HG03060 (cell line): ENCODE measurements around the gene DYRK1B.
"Not testable (repeated sequence)": the region's sequence is repeated elsewhere in the genome, so short reads cannot be mapped to it uniquely, and the experiment has no call there.

Experiments used
- ATAC-seq: cut with Tn5 transposase; IDR thresholded peaks from one replicate; pipeline ENCODE4 v1.9.1; 2021; ENCODE audit warnings: low read depth, moderate number of reproducible peaks; ENCODE audit not compliant: unreplicated experiment

DYRK1B gene

DNA sequence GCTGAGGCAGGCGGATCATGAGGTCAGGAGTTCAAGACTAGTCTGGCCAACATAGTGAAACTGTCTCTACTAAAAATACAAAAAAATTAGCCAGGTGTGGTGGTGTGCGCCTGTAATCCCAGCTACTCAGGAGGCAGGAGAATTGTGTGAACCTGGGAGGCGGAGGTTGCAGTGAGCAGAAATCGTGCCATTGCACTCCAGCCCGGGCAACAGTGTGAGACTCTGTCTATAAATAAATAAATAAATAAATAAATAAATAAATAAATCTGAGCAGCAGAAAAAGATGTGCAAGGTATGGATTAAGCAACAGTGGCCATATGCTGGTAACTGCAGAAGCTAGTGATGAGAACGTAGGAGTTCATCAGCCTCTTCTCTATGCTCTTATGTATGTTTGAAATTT is 19.9 kb downstream of the DYRK1B start:
- ATAC-seq: not testable (repeated sequence)

DNA sequence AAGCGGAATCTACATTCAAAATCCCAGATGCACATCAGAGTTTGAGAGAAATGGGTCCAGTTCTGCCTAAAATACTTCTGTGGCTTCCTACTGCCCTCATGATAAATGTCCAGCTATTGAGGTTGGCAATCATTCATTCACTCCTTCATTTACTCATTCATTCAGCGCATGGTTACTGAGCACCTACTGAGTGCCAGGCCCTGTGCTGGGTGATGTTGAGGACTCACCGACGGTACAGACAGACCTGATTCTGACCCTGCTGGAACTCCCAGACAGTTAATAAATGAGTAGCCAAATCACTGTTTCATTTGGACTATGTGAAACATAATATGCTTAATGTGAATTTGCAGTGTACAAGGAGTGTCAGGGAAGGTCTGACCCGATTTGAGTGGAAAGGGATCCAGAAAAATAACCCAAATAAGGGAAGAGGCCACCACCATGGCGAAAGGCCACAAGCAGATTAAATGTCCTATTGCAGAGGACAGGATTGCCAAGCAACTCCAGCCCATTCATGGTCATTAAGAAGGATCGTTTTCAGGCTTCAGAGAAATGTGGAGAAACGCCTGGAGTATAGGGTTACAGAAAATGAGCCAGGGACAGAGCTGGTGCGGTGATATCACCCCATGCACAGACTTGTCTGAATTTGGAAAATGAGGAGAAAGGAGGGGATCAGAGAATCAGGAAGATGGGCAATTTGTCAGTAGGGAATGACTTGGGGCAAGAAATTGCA is 20.5 kb downstream of the DYRK1B start:
- no peak for ATAC-seq

DNA sequence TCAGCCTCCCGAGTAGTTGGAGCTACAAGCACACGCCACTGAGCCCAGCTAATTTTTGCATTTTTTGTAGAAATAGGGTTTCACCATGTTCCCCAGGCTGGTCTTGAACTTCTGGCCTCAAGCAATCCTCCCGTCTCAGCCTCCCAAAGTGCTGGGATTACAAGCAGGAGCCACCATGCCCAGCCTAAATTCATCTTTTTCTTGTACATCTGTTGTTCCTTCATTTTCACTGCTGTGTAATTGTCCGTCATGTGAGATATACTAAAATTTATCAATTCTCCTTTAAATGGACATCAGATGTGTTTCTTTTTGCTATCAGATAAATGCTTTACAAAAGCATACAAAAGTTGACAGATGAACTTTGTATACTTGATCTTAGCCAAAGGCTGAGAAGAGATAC is 22.9 kb downstream of the DYRK1B start:
- ATAC-seq: no peak

DNA sequence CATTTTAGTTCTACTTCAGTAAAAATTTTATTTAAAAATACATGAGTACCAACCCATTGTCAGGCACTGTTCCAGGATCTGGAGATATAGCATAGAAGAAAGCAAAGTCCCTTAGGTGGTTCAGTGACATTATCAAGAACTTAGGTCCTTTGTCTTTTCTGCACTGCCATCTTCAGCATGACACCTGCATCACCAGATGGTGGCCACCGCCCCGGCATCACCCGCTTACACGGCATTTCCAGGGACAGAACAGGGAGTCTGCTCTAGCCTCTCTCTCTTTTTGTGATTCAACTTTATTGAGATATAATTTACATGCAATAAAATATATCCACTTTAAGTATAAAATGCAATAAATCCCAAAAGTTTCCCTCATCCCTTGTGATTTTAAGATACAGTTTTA is 23.5 kb downstream of the DYRK1B start:
- no peak for ATAC-seq

DNA sequence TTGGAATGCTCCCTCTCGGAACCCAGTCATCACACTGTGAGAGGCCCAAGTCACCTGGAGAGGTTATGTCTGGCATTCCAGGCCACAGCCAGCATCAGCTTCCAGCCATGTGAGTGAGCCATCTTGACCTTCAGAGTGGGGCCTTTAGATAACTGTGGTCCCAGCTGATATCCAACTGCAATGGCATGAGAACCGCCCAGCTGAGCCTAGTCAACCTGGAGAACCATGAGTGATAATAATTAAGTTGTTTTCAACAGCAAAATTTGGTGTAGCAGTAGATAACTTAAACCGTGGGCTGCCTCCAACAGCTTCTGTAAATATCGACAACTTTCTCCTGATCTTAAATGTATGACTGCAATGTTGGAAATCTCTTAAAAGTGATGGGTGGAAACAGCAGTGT is 24.6 kb downstream of the DYRK1B start:
- ATAC-seq: no peak

DNA sequence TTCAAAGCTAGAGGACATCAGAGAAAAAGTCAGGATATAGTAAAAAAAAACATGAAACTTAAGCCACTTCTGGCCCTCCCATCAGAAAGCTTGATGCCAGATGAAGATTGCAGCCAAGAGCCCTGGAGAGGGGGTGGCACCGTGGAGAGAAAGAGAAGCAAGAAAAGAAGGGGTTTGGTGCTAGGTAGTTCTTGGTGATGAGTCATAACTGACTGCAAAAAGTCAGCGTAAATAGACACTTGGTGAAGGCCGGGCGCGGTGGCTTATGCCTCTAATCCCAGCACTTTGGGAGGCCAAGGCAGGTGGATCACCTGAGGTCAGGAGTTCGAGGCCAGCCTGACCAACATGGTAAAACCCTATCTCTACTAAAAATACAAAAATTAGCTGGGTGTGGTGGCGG is 25.3 kb downstream of the DYRK1B start:
- not testable (repeated sequence) for ATAC-seq

- no peak for ATAC-seq
Observed at GRCh38 chr19:39807846-39808364, 26.1 kb downstream of the DYRK1B start.

GRCh38 chr19:39805104-39805503 is 28.9 kb downstream of the DYRK1B start:
- ATAC-seq: no peak

DNA sequence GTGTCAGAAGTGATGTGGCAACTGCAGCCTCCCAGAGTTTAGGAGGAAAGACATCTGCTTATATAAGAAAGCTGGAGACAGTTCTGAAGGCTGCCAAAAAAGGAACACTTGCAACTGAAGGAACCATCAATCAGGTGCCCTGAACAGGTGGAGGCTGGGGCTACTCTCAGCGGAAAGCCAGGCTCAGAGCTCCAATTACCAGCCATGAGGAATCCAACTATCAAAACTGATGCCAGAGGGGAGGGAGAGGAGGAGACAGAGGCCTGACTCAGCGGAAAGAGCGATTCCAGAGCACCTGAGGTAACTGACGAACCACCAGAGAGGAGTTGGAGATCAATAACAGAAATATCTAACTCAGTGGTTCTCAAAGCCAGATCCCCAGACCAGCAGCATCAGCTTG is 31.0 kb downstream of the DYRK1B start:
- no peak for ATAC-seq

DNA sequence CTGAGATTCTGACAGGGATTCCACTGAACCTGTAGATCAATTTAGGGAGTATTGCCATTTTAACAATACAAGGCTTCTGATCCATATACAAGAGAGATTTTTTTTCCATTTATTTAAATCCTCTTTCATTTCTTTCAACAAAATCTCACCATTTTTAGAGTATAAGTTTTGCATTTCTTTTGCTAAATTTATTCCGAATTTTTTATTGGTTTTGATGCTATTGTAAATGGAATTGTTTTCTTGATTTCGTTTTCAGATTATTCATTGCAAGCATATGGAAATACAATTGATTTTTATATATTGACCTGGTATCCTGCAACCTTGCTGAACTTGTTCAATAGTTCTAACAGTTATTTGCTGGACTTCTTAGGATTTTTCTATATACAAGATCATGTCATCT is 36.9 kb downstream of the DYRK1B start:
- ATAC-seq: no peak

DNA sequence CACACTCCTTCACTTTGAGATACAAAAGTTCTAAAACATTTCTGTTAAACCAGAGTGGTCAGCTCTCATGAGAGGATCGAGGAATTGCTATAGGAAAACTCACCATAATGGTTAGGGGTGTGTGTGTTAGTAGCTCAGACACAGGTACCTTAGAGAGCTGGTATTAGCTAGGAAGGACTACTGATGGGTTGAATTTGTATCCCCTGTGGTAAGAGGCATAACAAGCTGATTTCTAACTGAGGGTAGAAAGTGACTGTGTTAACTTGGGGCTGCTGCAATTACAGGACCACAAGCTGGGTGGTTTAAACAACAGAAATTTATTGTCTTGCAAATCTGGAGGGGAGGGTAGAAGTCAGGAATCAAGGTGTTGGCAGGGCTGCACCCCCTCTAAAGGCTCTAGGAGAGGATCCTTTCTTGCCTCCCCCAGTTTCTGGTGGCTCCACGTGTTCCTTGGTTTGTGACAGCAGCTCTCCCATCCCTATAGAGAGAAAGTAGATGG is 37.9 kb downstream of the DYRK1B start:
- ATAC-seq: no peak

DNA sequence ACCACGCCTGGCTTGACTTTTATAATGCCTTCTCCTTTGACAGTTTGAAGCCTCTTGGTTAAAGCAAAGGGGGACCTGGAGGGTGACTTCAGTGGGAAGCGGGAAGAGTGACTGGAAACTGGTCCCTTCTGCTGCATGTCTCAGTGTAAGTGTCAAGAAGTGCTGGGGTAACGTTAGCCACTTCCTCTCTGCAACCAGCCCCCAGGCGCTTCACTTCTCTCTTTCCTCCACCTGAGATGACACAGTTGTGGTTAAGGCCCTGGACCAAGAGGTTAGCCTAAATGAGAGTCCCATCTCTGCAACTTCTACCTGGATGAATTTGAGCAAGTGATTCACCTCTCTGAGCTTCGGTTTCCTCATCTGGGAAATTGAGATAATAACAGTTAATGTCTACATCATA is 39.0 kb downstream of the DYRK1B start:
- ATAC-seq: no peak

- no peak for ATAC-seq
Observed at GRCh38 chr19:39792999-39793546, 40.9 kb downstream of the DYRK1B start.

- ATAC-seq: no peak
Observed at GRCh38 chr19:39788244-39788643, 45.7 kb downstream of the DYRK1B start.

GRCh38 chr19:39780894-39781293 is 53.1 kb downstream of the DYRK1B start:
- ATAC-seq: no peak

GRCh38 chr19:39778763-39779162 is 55.2 kb downstream of the DYRK1B start, which contains the start of gene LEUTX:
Gene LEUTX (plus strand): TSS chr19:39778854. CDS start chr19:39778921, 67 bp downstream.
- no peak for ATAC-seq
